Measurements from ENCODE around the gene NUMB. TPM values are rescaled to one million over a fixed set of nuclear protein-coding genes. Genes with fewer than 3 reads are reported as not detected.

Gene NUMB
- total and polyA plus RNA-seq, 2 experiments from 2014 or later: 64.8 to 142 TPM

DNA sequence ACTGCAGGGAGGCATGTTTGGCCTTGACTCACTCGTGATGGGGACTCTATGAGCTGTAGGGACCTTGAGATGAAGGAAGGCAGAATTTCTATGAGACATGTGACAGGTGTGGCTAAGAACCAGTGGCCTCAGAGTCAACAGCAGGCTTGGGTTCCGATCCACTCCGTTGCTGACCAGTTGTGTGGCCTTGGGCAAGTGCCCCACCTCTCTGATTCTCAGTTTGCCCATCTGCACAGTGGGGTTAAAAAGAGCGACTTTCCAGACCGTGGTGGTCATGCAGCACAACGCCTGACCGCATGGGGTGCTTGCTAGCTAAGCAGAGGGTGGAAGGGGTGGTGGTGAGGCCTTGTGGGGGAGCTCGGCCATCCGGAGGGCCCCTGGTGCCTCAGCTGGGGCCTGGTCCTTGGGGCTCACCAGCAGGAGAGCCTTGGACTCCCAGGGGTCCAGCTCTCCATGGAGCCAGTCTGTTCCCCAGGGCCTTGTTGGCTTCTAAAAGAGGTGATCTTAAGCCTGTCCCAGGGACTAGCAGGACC lies 202.6 kb downstream of the NUMB start:
- DNase-seq: no peak
- H3K79me2 ChIP-seq (ENCODE audit: insufficient read depth): no peaks in the 10 kb centered on the region
- H4K20me1 ChIP-seq (ENCODE audit: insufficient read depth): no peaks in the 10 kb centered on the region
- H3F3A ChIP-seq (ENCODE audit: insufficient read depth): no peaks in the 10 kb centered on the region
- H3K9ac ChIP-seq: no peak overlapping the region
- H3K4me2 ChIP-seq (ENCODE audit: unreplicated experiment): no peak overlapping the region
- H2AFZ ChIP-seq: no peak overlapping the region
- 85 to 91% methylated on average over 9 of the region's 9 CpGs for WGBS, 2 experiments (ENCODE audit: low coverage in 1 of 2, low lambda C conversion rate in 2 of 2, missing lambda C conversion rate in 2 of 2)
- H3K27me3 ChIP-seq (replicated peaks; ENCODE audit: insufficient read depth): no peaks in the 10 kb centered on the region
- H3K9me2 ChIP-seq (ENCODE audit: insufficient read depth): no peaks in the 10 kb centered on the region
- no peak overlapping the region for H3K27ac ChIP-seq
- no peaks in the 10 kb centered on the region for H3K9me3 ChIP-seq (ENCODE audit: low read depth)
- in situ Hi-C loops (cut with MboI): no loop called here
- no peaks in the 10 kb centered on the region for H3K4me1 ChIP-seq (ENCODE audit: insufficient read depth)
- H3K4me3 ChIP-seq: no peak overlapping the region
- TF ChIP-seq EZH2 (IDR thresholded peaks at IDR 0.05; ENCODE audit: insufficient read depth, poor library complexity, severe bottlenecking): no peak
- TF ChIP-seq EZH2phosphoT487 (IDR thresholded peaks at IDR 0.05; ENCODE audit: insufficient read depth, low read depth): no peak
- no peaks in the 10 kb centered on the region for H3K36me3 ChIP-seq (ENCODE audit: low read depth)

DNA sequence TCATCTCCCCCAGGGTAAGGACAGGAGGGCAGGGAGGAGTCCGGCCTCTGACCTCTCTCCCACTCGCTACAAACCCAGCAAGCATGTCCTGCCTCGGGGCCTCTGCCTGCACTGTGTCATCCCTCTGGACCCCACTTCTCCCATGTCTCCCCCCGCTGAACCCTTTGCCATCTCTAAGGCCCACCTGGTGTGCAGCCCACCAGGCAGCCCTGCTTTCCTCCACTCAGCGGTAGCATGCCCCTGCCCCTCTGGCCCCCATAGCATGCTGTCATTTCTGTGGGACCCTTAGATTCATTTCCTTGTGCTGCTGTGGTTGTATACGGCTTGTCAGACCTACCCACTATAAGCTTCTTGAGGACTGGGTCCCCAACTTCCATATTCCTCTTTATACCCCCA lies 203.3 kb downstream of the NUMB start:
- Histone ChIP-seq H3K4me3 (no peak overlapping the region), H3F3A (ENCODE audit: insufficient read depth) (no peaks in the 10 kb centered on the region), H3K4me1 (ENCODE audit: insufficient read depth) (no peaks in the 10 kb centered on the region), H3K36me3 (ENCODE audit: low read depth) (no peaks in the 10 kb centered on the region), H4K20me1 (ENCODE audit: insufficient read depth) (no peaks in the 10 kb centered on the region), H3K27me3 (replicated peaks; ENCODE audit: insufficient read depth) (no peaks in the 10 kb centered on the region), H3K27ac (no peak overlapping the region), H3K4me2 (ENCODE audit: unreplicated experiment) (no peak overlapping the region), H3K9ac (no peak overlapping the region), H3K79me2 (ENCODE audit: insufficient read depth) (no peaks in the 10 kb centered on the region), H3K9me3 (ENCODE audit: low read depth) (no peaks in the 10 kb centered on the region), H2AFZ (no peak overlapping the region), H3K9me2 (ENCODE audit: insufficient read depth) (no peaks in the 10 kb centered on the region)
- in situ Hi-C loops (cut with MboI): no loop called here
- 91 to 92% methylated on average over 6 of the region's 6 CpGs for WGBS, 2 experiments (ENCODE audit: low coverage in 1 of 2, low lambda C conversion rate in 2 of 2, missing lambda C conversion rate in 2 of 2)
- DNase-seq: no peak
- TF ChIP-seq EZH2phosphoT487 (IDR thresholded peaks at IDR 0.05; ENCODE audit: insufficient read depth, low read depth): no peak
- no peak for TF ChIP-seq EZH2 (IDR thresholded peaks at IDR 0.05; ENCODE audit: insufficient read depth, poor library complexity, severe bottlenecking)

DNA sequence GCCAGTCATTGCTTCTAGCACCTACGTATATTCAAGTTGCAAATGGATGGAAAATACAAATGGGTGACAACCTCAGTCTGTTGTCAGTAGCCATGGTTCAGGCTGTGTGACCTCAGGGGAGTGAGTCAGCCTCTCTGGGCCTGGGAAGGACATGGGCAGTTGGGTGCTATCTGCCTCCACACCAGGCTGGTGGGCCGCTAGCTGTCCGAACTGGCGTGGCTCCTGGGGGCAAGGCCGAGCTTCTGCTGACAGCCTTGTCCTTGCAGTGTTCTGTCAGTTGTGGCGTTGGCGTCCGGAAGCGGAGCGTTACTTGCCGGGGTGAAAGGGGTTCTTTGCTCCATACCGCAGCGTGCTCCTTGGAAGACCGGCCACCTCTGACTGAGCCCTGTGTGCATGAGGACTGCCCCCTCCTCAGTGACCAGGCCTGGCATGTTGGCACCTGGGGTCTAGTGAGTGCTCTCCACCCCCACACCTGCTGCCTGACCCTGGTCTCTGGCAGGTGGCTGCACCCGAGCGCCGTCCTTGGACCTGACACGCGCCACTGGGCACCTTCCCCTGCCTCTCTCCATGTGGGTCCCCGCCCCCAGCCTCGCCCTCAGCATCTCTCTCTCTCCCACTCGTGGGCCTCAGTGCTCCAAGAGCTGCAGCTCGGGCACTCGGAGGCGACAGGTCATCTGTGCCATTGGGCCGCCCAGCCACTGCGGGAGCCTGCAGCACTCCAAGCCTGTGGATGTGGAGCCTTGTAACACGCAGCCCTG lies 203.9 kb downstream of the NUMB start:
- Histone ChIP-seq H3K27ac (no peak overlapping the region), H3K36me3 (ENCODE audit: low read depth) (no peaks in the 10 kb centered on the region), H3K4me3 (no peak overlapping the region), H3K9me2 (ENCODE audit: insufficient read depth) (no peaks in the 10 kb centered on the region), H3K9ac (no peak overlapping the region), H3K4me2 (ENCODE audit: unreplicated experiment) (no peak overlapping the region), H3K9me3 (ENCODE audit: low read depth) (no peaks in the 10 kb centered on the region), H3F3A (ENCODE audit: insufficient read depth) (no peaks in the 10 kb centered on the region), H4K20me1 (ENCODE audit: insufficient read depth) (no peaks in the 10 kb centered on the region), H3K27me3 (replicated peaks; ENCODE audit: insufficient read depth) (no peaks in the 10 kb centered on the region), H2AFZ (no peak overlapping the region), H3K79me2 (ENCODE audit: insufficient read depth) (no peaks in the 10 kb centered on the region), H3K4me1 (ENCODE audit: insufficient read depth) (no peaks in the 10 kb centered on the region)
- TF ChIP-seq EZH2phosphoT487 (IDR thresholded peaks at IDR 0.05; ENCODE audit: insufficient read depth, low read depth): no peak
- TF ChIP-seq EZH2 (IDR thresholded peaks at IDR 0.05; ENCODE audit: insufficient read depth, poor library complexity, severe bottlenecking): no peak
- in situ Hi-C loops (cut with MboI): no loop called here
- DNase-seq: no peak
- WGBS, 2 experiments (ENCODE audit: low coverage in 1 of 2, low lambda C conversion rate in 2 of 2, missing lambda C conversion rate in 2 of 2): 92 to 93% methylated on average over 26 to 28 of the region's 28 CpGs

DNA sequence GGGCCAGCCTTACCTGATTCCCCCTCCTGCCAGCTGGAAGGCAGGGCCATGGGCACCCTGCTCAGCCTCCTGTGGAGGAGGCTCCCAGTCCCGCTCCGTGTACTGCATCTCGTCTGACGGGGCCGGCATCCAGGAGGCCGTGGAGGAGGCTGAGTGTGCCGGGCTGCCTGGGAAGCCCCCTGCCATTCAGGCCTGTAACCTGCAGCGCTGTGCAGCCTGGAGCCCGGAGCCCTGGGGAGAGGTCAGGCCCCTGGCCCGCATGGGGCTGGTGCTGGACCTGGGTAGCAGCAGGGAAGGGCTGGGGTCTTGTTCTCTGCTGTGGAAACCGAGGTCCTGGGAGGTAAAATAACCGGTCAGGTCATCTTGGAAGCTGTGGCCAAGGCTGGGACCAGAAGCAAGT lies 204.6 kb downstream of the NUMB start:
- Histone ChIP-seq H3K4me2 (ENCODE audit: unreplicated experiment) (no peak overlapping the region), H3K4me3 (no peak overlapping the region), H3K9me2 (ENCODE audit: insufficient read depth) (no peaks in the 10 kb centered on the region), H2AFZ (no peak overlapping the region), H3K27ac (no peak overlapping the region), H3K79me2 (ENCODE audit: insufficient read depth) (no peaks in the 10 kb centered on the region), H3K9ac (no peak overlapping the region), H3K36me3 (ENCODE audit: low read depth) (no peaks in the 10 kb centered on the region), H3K27me3 (replicated peaks; ENCODE audit: insufficient read depth) (no peaks in the 10 kb centered on the region), H3K4me1 (ENCODE audit: insufficient read depth) (no peaks in the 10 kb centered on the region), H3F3A (ENCODE audit: insufficient read depth) (no peaks in the 10 kb centered on the region), H3K9me3 (ENCODE audit: low read depth) (no peaks in the 10 kb centered on the region), H4K20me1 (ENCODE audit: insufficient read depth) (no peaks in the 10 kb centered on the region)
- 80 to 87% methylated on average over 12 of the region's 12 CpGs for WGBS, 2 experiments (ENCODE audit: low coverage in 1 of 2, low lambda C conversion rate in 2 of 2, missing lambda C conversion rate in 2 of 2)
- no peak for DNase-seq
- TF ChIP-seq EZH2 (IDR thresholded peaks at IDR 0.05; ENCODE audit: insufficient read depth, poor library complexity, severe bottlenecking): no peak
- no peak for TF ChIP-seq EZH2phosphoT487 (IDR thresholded peaks at IDR 0.05; ENCODE audit: insufficient read depth, low read depth)
- in situ Hi-C loops (cut with MboI): no loop called here

Data from GM23248 (cell line).